NOMO-1 treated with dmso at 0.1 percent for 144 hours (cell line): ENCODE results near the gene PTK7.
"Not testable (repeated sequence)": the region's sequence is repeated elsewhere in the genome, so short reads cannot be mapped to it uniquely, and the experiment has no call there.

Experiments
- DNase-seq: peaks from one replicate; lab custom pipeline; 2025; ENCODE audit not compliant: unreplicated experiment; lab: John Stamatoyannopoulos, UW

The PTK7 gene

DNA sequence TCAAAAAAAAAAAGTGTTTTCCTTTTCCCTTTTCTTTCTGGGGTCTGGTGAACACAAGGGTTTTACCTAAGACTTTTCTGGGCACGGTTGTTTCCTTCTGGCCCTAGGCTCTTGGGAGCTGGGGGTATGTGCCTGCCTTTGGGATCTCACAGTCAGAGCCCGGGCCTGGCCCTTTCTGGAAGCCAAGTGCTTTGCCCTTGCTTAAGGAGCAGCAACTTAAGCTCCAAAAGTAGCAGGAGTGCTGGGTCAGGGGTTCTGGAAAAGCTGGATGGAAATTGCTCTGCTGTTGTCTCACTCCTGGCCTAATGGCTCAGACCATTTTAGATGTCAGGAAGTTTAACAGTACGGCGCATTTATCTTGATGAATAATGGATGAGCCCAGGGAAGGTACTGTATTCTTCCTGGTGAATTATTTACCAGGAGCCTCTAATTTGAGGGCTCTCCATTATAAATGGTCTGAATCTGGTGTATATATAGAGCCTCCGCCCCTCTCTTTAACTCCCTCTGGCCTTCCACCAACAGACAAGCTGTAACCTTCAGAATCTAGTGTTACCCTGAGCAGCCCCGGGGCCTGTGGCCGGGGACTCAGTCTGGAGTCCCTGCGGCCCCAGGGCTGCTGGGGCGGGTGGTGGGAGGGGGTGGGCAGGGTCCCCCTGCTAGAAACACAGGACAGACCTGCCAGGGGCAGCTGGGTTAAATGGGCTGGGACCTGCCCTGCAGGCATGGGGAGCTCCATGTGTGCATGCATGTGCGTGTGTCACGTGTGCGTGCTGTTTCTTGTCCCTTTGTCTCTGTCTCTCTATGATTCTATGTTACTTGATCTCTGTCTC, 37.5 kb downstream of the PTK7 start:
- DNase-seq: no peak

DNA sequence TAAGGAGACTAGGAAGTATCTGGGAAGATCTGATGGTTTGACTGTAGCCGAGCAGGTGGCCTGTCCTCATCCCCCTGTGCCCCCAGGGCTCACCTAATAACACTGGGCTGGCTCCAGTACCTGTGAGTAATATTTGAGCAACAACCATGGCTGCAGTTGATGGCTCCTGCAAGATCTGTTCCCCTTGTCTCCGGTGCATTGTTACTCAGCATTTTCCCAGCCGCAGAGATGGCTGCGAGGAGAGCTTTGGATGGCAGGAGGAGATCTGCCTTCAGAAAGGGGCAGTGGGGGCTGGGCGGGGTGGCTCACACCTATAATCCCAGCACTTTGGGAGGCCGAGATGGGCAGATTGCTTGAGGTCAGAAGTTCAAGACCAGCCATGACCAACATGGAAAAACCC, 39.3 kb downstream of the PTK7 start:
- DNase-seq: no peak

GRCh38 chr6:43117466-43117865, 41.4 kb downstream of the PTK7 start:
- not testable (repeated sequence) for DNase-seq

DNA sequence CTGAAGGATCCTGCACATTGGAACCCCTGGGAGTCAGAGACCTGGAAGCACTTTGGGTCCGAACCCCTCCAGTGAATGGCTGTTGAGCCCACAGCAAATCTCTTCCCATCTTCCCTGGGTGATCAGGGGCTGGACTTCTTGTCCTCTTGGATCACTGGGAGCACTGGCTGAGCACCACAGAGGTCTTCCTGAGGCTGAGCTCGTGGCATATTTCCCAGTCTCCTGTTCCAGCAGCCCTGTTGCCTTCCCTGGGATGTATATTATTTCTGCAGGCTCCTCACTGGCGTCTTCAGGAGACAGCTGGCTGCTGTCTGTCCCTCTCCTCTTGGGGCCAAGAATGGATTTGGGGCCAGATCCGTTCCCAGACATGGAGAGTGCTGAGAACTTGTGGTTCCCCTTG, 43.4 kb downstream of the PTK7 start:
- DNase-seq: no peak

GRCh38 chr6:43120101-43120763, 44.1 kb downstream of the PTK7 start:
- DNase-seq: no peak

DNA sequence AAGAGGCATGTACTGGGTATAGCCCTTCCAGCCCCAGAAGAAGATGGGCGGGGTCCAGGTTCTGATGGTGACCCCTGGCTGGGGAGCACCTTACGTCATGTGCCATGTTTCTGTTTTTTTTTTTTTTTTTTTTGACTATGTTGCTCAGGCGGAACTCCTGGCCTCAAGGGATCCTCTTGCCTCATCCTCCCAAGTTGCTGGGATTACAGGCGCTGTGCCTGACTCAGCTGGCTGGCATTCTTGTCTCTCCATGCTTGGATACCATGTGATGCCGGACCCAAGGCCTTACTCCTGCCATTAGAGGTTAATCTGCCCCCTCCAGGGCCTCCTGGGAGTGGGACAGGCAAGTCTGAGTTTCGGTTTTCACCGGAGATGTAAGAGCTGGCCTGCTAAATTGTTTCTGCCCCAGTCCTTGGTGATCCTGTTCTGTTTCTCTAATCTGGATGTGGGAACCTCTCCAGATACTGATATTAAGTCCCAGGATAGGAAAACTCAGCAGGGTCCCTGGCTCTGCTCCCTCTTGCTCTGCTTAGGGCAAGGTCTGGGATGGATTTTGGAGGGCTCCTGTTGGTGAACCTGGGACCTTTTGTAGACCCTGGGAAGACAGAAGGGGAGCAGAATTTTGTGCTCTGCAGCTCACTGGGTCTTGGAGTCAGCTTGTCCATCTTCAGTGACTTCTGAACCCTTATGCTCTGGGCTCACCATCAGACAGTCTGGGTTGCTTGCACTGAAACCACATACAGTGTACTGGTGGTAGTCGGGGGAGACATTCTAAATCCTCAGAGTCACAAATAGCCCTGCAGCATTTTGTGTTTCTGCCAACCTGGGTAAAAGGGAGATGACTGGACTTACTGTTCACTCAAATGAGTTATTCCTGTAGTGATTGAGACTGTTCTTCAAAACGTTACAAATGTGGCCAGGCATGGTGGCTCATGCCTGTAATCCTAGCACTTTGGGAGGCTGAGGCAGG, 45.1 kb downstream of the PTK7 start:
- DNase-seq: no peak

GRCh38 chr6:43122146-43122545, 46.0 kb downstream of the PTK7 start:
- DNase-seq: no peak

- no peak for DNase-seq
These were observed 47.6 kb downstream of the PTK7 start for GRCh38 chr6:43123461-43124314.

DNA sequence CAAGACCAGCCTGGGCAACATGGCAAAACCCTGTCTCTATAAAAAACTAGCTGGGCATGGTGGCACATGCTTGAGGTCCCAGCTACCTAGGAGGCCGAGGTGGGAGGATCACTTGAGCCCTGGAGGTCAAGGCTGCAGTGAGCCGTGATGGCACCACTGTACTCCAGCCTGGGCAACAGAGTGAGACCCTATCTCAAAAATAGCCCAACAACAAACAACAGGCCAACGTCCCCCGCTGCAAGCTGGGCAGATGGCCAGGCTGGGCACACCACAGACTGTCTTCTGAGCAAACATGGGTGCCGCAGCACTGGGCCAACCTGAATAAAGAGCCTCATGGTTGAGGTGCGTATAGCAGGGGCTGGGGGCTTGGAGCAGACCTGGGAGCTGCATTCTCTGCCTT, 48.4 kb downstream of the PTK7 start:
- no peak for DNase-seq

- DNase-seq: no peak
These were observed 49.0 kb downstream of the PTK7 start for GRCh38 chr6:43125119-43125518.

DNA sequence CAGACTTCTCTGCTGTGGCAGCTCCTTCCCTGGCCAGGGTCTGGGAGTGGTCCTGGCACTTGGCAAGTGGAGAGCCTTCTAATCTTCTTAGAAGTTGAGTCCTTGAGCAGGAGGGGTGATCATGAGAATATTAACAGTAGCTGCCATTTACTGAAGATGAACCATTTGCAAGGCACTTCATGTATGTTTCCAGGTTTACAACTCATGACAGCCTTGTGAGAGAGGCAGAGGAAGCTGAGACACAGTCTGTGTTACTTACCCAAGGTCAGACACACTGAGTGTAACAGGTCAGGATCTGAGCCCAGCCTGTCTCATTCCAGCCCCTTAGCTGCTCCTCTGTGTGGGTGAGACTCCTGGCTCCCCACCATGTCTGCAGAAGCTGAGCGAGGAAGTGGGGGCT, 49.4 kb downstream of the PTK7 start:
- DNase-seq: no peak

DNA sequence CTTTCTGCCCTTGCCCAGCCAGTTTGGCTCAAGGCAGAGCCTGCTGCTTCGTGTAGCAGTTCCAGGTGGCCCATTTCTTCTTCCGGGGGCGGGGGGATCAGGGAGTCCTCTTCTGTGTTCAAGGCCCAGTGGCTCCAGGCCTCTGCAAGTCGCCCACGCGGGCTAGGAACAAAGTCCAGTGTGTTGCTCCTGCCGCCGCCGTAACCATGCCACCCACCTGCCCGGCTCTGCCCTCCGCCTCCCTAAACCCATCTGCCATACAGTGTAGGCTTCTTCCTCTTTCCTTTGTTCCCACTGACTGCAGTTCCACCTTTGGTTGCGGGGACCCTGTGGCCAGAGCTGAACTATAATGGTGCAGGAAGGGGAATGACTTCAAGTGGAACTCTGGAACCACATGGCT, 51.1 kb downstream of the PTK7 start:
- DNase-seq: no peak

DNA sequence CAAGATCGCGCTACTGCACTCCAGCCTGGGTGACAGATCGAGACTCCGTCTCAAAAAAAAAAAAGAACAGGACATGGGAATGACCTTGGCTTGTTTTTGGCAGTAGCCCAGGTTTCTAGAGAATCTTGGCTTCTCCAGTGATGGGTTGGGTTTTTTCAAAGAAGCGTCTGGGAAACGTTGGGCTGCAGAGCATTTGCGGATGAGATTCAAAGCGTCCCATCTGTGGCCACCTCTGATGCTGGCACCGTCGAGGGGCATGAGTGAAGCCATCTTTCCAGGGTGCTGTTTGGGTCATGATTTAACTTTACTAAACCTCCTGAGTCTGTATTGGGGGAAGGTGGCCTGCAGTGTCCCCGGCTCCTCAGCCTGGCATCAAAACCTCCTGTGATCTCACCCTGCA, 51.8 kb downstream of the PTK7 start:
- no peak for DNase-seq

GRCh38 chr6:43128926-43129325, 52.8 kb downstream of the PTK7 start:
- no peak for DNase-seq

- DNase-seq: no peak
These were observed 53.5 kb downstream of the PTK7 start for GRCh38 chr6:43129434-43130194.

GRCh38 chr6:43130429-43130828, 54.3 kb downstream of the PTK7 start:
- no peak for DNase-seq

- not testable (repeated sequence) for DNase-seq
These were observed 55.3 kb downstream of the PTK7 start for GRCh38 chr6:43131379-43131778.

DNA sequence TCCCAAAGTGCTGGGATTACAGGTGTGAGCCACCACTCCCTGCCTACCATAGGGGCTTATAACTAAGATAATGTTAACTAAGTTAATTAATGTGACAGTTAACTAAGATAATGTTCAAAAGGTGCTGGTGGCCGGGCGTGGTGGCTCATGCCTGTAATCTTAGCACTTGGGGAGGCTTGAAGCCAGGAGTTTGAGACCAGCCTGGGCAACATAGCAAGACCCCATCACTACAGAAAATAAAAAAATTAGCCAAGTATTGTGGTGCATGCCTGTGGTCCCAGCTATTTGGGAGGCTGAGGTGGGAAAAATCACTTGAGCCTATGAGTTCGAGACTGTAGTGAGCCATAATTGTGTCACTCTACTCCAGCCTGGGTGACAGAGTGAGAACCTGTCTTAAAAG, 62.2 kb downstream of the PTK7 start:
- no peak for DNase-seq

GRCh38 chr6:43139973-43140372, 63.9 kb downstream of the PTK7 start:
- not testable (repeated sequence) for DNase-seq

GRCh38 chr6:43141644-43142043, 65.5 kb downstream of the PTK7 start:
- DNase-seq: no peak
